Measurements from ENCODE around the gene VWA2.

Gene VWA2

DNA sequence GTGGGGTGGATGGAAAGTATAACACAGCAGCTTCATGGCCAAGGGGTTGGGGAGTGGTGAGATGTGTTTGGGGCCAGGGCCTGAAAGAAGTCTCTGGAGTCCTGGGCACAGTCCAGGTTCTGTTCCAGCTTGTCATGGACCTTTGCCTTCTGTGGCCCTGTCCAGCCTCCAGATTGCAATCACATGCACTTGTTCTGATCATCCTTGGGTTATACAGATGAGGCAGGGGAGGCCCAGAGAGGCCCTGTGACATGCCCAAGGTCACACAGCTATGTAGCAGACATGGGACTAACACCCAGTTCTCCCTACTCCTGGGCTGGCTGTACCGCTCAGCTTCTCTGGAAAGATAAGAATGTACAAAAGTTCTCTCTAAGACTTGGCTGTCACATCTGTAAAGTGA lies 11.7 kb downstream of the VWA2 start:
- no peak for DNase-seq

DNA sequence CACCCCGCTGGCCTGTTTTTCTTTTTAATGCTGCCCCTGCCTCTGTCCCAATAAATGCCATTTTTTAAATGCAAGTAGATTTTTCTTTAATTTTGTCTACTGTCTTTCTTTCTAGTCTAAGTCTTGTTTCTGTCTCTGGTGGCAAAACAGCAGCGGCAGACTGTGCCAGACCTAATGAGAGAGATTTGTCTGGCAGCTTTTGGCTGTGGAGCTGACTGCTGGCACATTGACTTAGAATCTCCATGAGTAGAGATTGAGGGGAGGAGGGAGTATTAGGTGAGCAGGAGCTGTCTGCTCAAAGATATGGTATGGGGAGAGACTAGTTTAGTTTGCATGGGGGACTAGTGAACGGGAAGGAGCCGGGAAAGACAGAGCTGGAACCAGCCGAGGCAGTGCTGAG lies 13.0 kb downstream of the VWA2 start:
- DNase-seq = no peak

DNA sequence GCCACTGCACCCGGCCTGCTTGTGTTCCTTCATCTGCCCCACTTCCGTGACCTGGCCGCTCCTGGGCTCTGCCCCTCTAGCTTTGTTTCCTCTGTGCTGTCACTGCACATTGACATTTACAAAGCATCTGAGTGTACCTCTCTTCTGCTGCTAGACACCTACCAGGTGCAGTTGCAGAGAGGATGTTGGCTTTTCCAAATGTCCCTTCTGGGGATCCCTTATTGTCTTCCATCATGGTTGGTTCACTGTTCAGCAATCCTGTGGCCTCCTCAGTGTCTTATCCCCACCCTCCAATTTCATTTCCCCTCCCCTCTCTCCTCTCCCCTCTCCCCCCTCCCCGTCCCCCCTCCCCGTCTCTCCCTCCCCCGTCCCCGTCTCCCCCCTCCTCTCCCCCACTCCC lies 13.8 kb downstream of the VWA2 start:
- no peak for DNase-seq

DNA sequence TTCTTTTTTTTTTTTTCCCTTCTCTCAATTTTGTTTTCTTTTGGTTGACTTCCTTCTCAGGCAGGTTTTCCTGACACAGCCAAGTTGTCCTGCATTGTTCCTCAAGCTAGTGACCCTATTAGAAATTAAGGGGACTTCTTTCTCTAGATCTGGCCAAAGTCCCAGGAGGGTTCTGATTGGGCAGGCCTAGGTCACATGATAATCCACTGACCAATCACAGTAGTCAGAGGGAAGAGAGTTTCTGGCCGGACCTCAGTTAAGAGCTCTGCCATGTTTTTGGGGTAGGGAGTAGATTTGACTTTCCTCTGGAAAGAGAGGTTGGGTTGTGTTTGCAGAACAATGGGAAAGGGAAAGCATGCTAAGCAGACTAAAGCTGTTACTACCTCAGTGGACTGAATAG lies 16.2 kb downstream of the VWA2 start:
- no peak for DNase-seq

DNA sequence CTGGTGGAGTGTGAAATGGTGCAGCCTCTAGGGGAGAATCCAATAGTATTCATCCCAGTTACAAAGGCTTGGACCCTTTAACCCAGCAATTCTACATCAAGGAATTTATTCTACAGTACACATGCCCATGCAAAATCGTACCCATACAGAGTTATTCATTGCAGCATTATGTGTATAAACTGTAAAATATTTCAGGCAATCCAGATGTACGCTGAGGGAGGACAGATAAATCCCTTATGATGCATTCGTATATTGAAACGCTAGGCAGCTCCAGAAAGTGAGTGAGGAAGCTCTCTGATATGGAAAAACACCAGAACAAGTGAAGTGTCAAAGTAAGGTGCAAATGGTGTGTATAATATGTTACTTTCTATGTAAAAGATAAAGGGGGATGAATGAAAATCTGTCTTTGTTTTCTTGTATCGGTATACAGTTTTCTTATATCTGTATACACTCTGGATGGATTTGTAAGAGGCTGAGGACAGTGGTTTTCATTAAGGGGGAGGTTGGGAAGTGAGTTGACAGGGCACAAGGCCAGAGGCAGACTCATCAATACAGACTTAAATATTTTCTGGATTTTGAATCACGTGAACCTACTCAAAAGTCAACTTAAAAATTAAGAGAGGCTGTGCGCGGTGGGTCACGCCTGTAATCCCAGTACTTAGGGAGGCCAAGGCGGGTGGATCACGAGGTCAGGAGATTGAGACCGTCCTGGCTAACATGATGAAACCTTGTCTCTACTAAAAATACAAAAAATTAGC lies 17.1 kb downstream of the VWA2 start:
- no peak for DNase-seq

DNA sequence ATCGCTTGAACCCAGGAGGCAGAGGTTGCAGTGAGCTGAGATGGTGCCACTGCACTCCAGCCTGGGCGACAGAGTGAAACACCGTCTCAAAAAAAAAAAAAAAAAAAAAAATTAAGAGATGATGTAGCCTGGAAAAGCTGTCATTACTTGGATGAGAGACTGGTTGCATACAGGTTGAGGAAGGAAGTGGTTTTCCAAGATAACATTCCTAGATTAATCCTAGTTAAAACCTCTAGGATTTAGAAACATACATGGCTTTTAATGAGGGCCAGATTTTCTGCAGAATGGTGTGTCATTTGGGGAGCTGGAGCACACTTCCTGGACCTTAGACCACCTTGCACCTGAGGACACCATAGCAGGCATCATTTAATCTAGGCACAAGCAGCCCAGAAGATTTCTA lies 17.8 kb downstream of the VWA2 start:
- no peak for DNase-seq

DNA sequence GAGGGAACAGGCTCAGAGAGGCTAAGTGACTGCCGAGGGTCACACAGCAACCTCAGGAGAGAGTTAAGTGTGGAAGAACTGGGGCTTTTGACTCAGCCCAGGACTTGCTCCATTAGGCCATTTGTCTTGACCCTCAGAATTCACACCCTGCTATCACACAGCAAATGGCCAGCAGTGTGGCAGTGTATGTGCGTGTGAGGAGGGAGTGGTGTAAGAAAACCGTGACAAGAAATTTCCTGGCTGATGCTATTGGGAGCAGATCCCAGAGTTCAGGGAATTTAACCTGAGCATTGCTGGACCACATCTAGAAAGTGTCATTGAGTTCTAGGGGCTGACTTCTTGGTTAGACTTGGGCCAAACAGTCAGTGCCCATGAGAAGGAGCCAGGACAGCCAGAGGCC lies 18.4 kb downstream of the VWA2 start:
- no peak for DNase-seq

DNA sequence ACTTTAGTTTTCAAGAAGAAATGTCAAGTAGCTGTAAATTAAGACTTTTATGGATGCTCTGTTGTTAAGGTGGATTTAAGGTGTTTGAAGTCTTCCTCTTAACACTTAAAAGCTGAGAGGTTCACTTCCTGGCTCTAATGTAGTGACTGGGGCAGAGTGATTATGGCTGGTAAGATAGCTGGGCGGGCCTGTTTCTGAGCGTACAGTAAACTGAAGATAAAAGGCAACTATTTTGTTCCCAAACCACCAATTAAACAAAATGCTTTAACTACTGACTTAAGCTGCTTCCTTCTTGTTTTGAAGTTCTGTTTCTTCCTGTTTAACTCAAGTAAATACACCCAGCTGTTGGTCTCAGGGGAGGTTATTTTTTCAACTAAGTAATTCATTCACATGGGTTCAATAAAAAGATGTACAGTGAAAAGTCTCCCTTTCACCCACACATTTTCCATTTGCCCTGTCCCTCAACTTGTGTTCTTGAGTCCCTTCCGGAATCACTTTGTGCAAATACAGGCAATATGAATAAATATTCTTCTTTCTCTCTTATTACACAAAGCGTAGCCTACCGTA lies 19.3 kb downstream of the VWA2 start:
- DNase-seq = no peak

DNA sequence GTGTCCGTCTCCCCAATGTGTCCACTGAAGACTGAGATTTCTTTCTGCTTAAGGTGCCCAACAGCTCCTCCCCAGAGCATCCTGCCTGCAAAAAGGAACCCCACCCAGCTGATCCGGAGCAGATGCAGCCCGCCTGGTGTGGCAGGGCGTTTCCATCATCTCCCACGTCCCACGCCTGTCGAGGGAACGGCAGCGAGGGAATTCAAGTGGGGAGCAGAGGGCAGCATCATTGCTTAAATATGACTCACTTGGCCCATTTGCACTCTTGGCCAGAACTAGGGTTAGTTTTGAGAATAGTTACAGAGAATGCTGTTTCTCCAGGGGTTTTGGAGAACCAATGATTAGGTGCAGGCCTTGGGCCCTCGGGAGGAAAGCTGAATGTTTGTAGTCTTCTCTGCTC lies 20.8 kb downstream of the VWA2 start:
- DNase-seq = no peak

DNA sequence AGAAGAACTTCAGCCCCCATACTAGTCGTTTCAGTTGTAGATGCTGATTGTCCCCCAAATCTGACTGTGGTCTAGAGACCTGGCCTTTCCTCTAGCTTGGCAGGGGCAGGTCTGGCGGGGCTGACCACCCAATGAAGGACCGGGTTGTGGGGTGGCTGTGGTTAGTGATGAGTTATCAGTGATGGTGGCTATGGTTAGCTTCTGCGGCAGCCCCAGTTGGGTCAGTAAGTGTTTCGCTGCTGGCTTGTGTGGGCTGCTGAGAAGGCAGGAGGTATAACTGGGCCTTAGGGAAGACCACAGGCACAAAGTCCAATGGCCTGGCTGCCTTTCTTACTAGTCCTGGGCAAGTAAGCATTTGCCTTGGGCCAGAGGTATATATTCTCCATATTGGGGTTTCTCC lies 21.3 kb downstream of the VWA2 start:
- DNase-seq = no peak

DNA sequence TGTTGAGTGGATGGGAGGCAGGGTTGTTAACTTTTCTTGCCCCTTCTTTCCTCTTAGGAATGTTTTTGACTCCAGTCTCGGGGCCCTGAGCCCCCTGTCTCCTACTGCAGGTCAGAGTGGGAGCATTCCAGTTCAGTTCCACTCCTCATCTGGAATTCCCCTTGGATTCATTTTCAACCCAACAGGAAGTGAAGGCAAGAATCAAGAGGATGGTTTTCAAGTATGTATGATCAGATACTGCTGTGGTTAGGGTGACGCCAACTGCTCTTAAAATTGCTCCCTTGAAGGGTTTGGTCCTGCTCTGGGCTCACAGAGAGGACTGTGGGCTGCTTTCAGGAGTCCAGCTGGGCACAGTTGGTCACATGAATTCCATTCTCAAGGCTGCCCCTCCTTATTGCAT lies 22.0 kb downstream of the VWA2 start:
- DNase-seq = no peak

DNA sequence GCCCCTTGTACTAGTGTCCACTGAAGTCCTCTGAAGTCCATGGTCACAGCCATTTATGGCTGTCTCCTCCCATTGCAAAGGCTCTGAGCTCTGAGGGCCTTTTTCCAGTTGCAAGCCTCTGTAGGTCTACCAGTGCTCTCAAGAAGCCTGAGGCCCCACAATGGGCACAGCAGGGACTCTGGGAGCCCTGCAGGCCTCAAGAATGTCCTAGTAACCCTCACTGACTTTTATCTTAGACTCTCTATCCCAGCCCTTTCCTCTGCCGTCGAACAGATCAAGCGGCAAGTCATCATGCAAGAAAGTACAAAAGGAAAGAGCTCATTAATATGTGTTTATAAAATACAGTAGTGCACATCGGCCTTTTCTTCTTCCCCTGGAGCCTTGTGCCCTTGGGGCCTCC lies 23.4 kb downstream of the VWA2 start:
- no peak for DNase-seq

DNA sequence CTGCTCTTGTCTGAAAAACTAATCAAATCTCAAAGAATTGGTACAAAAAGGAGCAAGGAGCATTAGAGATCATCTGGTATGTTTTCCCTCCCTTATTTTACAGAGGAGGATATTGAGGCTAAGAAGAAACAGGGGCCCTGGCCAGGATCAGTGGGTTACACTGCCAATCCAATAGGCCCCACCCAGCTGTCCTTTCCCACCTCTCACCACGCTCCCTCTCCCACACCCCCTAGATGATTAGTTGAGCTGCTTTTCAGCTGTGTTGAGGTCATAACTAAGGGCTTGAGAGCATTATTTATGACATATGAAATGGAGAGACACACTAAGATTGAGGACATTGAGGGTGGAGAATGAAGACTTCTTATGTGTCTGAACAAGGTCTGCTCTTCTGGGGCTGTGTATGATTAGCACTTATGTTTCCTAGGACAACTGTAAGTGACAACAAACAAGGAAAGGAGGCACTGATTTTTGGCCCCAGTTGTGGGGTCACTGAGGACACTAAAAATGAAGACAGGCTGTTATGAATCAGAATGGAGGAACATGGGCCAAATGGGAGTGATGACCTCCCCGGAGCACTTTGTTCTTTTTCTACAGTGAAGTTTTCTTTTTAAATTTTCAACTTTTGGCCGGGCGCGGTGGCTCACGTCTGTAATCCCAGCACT lies 26.5 kb downstream of the VWA2 start:
- DNase-seq = no peak

DNA sequence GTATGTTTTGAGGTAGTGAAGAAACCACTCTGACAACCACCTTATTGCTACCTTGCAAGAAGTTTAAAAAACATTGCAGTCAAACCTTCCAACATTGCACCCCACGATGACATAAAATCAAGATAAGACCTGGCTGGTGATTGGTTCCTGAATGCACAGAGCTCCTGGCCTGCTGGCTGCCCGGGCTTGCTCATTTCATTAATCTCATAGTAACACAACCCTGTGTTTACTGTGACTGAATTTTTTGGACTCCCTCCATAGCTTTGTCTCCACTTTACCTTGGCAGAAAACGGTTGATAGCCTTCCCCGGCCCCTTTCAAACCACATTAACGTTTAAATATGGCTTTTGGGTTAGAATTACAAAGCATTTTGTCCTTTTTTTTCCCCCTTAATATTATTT lies 27.5 kb downstream of the VWA2 start:
- DNase-seq = no peak

DNA sequence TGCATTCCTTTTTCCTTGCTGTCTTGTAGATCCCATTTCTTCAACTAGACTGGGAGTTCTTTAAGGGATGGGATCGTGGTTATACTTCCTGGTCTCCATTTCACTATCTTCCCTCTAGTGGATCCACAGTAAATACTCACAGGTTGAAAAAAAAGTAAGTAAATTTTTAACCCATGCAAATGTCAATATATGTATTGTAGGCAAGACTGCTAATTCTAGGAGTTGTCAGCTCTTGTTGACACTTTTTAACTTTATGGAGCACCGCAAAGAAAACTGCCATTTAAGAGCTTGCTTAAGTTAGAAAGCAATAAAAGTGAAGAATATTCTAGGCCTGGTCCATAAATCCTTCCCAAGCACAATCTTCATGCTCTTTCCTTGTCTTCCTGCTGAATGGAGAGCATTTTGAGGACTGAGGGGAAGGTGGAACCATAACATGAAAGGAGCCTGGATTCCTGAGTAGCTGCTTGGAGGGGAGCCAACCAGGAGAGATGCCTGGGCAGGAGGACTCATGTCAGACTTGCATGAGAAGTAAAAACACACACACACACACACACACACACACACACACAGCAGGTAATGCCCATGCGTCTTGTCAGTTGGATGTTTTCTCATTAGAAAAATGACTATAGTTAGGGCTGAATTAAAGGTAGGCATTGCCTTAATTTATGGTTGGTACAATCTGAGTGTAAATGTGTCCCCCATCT lies 32.2 kb downstream of the VWA2 start:
- DNase-seq = no peak

DNA sequence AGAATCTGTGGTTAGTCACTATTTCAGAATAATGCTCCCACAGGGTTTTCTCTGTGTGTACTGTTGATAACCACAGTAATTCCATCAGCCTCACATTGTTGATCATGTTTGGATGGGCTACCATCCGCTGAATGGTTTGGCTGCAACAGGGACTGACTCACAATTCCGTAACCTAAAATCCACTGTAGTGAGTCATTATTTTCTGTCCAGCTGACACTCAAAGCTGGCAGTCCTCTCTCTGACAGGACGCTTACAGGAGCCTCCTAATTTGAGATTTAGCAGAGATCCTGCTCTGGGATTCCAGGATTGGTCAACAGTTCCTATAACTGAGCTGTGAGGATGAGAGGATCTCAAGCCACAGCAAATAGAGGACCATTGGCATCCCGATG lies 32.7 kb downstream of the VWA2 start:
- no peak for DNase-seq

DNA sequence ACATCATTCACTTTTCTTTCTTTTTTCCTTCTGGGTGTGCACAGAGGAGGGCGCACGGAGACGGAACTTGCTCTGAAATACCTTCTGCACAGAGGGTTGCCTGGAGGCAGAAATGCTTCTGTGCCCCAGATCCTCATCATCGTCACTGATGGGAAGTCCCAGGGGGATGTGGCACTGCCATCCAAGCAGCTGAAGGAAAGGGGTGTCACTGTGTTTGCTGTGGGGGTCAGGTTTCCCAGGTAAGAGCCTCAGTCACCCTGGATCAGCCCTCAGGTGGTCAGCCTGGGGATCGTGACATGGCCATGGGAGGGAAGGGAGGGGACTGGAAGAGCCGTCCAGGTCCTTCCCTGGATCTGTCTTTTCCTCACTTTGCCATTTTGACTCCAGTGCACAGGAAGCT lies 33.6 kb downstream of the VWA2 start:
- DNase-seq = no peak

DNA sequence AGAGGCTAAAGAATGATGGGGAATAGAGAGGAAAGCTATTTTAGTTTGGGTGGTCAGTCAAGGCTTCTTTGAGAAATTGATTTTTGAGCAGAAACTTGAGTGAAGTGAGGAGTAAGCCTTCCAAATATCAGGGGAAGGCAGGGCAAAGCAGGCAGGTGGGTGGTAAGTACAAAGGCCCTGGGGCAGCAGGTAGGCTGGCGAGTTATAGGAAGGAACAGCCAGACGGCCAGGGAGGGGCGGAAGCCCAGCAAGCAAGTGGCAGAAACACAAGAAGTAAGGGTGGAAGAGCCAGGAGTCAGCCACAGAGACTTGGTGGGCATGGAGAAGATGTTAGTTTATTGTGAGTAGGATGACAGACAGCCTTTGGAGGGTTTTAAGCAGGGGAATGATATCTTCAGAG lies 34.9 kb downstream of the VWA2 start:
- no peak for DNase-seq

DNA sequence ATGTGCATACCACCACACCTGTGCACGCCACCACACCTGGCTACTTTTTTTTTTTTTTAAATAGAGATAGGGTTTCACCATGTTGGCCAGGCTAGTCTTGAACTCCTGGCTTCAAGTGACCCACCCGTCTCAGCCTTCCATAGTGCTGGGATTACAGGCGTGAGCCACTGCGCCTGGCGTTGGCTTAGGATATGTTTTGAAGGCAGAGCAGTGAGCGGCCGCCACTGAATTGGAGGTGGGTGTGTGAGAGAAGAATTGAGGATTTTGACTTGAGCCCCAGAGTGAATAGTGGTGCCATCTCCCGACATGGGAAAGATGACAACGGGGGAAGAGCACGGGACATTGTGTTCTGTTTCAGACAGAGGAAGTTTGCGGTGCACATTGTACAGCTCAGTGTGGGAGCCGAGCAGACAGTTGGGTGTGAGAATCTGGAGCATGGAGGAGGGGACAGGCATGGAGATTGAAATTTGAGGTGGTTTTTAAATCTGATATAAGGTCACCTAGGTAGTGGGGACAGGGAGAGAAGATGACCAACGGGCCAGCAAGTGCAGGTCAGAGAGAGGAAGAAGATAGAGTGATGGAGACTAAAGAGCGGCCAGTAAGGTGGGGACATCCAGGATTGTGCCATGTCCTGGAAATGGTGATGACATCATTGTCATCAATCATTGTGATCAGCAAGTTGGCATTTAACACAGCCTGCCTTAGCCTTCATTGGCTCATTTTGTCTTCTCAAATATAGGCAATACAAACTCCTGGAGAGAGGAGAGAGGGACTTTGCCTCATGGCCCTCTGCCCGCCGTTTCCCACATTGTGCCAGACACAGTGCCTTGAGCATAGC lies 35.8 kb downstream of the VWA2 start:
- DNase-seq = no peak

DNA sequence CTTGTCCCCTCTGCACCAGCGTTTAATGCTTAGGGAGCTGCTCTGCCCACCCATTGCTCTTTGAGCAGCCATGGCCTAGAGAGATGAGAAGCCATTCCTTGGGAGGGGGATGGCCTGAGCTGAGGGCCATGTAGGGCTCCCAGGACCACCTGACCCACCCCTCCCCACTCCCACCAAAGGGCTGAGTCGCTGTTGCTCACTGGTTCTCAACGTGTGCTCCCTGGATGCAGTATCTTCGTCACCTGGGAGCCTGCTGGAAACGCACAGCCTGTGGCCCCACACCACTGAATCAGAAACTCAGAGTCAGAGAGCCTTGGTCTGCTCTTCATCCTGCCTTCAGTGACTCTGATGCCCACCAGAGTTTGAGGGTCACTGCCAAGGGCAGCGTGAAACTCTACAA lies 37.0 kb downstream of the VWA2 start:
- DNase-seq = no peak

DNA sequence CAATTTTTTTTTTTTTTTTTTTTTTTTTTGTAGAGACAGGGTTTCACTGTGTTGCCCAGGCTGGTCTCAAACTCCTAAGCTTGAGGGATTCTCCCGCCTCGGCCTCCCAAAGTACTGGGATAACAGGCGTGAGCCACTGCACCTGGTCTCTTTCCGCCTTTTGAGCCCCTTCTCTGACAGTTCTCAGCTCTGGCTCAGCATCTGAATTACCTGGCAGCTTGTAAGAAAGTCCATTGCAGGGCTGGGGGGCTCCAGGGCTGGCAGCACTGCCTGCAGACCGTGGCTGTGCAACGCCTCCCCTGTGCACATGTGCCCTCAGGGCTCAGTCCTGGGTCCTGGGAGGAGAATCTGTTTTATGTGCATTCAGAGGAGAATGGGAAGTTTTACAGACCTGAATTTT lies 37.6 kb downstream of the VWA2 start:
- DNase-seq = no peak

DNA sequence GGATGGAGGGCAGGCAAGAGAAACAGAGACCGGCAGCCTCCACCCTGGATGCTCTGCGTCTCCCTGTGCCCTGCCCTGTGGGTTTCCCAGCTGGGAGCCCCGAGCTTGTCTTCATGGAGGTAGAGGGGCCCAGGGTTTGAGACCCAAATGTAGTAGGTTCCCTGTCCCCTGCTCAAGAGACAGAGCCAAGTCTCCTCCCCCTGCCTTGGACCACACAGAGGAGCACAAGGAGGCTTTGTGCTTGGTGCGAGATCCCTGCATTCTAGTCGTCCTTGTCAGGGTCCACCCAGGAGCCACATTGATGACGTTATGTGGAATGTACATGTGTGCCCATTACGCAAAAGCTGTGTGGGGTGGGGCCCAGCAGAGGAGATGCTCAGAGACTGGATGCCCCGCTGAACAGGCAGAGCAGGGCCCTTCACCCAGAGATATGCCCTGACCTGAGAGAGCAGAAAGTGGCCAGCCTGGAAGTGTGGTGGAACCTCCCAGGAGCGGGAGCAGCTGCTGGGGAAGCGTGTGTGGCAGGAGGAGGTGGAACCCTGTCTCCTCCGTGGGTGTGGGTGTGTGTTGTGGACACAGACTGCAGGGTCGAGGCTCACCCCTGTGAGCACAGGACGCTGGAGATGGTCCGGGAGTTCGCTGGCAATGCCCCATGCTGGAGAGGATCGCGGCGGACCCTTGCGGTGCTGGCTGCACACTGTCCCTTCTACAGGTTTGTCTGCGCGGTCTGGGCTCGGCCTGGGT lies 39.3 kb downstream of the VWA2 start:
- DNase-seq = no peak

DNA sequence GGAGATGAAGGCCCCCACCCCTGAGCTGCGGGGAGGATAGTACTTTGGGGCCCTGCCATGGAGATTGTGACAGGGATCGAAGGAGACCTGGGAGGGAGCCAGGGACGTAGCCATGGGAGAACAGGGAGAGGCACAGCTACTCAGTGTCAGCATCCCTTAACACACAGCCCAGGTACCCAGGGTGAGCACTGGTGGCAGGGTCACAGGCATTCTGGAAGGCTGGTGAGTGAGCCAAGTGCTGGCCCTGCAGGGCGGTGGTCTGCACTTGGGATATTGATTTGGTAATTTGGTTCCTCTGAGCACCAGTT lies 39.8 kb downstream of the VWA2 start:
- DNase-seq = no peak
